Brain microvascular endothelial cell (primary cell): ENCODE measurements around the gene MTCH1.

Source experiments
- DNase-seq: peaks from one replicate; pipeline ENCODE4 v3.0.0-alpha.2; 2020
- H3K27ac ChIP-seq: fragments of 250-450 bp; sonication (Bioruptor Pico); 2 replicates; pipeline ENCODE4 v1.5.1; 2020; ENCODE audit warnings: mild to moderate bottlenecking, moderate library complexity
- H3K27me3 ChIP-seq: fragments of 250-450 bp; sonication (Bioruptor Pico); replicated peaks from 2 replicates; pipeline ENCODE4 v1.5.1; 2020; ENCODE audit warnings: mild to moderate bottlenecking
- H3K36me3 ChIP-seq: fragments of 250-450 bp; sonication (Bioruptor Pico); replicated peaks from 2 replicates; pipeline ENCODE4 v1.5.1; 2020; ENCODE audit warnings: mild to moderate bottlenecking
- H3K4me3 ChIP-seq: 2 replicates; pipeline ENCODE4 v1.5.1; 2011; ENCODE audit warnings: low read depth, mild to moderate bottlenecking, control low read depth, low read length, moderate library complexity
- in situ Hi-C: cut with HindIII; loops from 2 replicates; pipeline ENCODE4 v1.10.0; 2017; ENCODE audit warnings: low sequenced_read_pairs, low pct_ligation_motif_present
- TF ChIP-seq, protein P1 (sequence below): IDR thresholded peaks from 2 replicates; pipeline ENCODE4 v1.5.1; 2011; ENCODE audit warnings: low read depth, mild to moderate bottlenecking, moderate library complexity, low read length, control low read depth, inconsistent platforms; ENCODE audit errors: missing control alignments

MTCH1 gene

DNA sequence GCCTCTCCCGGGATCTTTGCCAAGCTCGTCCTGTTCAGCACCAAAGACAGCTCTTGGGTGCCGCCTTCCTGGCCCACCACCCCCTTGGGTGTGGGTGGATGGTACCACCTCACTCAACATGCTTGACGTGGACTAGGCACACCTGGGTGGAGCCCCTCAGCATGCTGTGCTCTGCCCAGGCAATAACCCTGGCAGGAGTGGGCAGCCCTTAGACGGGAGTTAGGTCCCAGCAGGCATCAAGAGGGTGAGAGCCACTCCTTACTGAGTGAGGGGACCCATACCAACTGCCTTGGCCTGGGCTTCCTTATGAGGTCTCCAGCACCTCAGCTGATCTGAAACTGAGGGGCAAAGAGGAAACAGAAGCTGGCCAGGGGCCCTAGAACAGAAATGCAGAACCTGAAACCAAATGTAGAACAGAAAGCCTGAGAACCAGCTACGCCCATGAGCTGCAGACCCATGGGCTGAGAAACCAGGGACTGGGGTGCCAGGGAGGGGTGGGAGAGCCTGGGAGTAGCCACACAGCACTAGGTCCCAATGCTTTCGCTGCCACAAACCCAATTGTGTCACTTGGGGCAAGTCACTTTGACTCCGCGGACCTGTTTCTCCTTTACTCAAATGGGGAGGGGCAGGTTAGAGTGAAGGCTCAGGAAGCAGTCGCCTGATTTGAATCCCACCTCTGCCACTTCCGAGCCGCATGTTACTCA lies 21.5 kb upstream of the MTCH1 start:
- Histone ChIP-seq H3K36me3 (no peaks in the 10 kb centered on the region), H3K27ac (no peak overlapping the region), H3K27me3 (no peaks in the 10 kb centered on the region), H3K4me3 (no peak overlapping the region)
- TF ChIP-seq, protein P1, sequence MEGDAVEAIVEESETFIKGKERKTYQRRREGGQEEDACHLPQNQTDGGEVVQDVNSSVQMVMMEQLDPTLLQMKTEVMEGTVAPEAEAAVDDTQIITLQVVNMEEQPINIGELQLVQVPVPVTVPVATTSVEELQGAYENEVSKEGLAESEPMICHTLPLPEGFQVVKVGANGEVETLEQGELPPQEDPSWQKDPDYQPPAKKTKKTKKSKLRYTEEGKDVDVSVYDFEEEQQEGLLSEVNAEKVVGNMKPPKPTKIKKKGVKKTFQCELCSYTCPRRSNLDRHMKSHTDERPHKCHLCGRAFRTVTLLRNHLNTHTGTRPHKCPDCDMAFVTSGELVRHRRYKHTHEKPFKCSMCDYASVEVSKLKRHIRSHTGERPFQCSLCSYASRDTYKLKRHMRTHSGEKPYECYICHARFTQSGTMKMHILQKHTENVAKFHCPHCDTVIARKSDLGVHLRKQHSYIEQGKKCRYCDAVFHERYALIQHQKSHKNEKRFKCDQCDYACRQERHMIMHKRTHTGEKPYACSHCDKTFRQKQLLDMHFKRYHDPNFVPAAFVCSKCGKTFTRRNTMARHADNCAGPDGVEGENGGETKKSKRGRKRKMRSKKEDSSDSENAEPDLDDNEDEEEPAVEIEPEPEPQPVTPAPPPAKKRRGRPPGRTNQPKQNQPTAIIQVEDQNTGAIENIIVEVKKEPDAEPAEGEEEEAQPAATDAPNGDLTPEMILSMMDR: no peak
- DNase-seq: no peak
- in situ Hi-C loops: loop anchor here (25.0 kb wide), 1 partner anchor 245 kb away; no protein-coding TSS in a partner anchor

DNA sequence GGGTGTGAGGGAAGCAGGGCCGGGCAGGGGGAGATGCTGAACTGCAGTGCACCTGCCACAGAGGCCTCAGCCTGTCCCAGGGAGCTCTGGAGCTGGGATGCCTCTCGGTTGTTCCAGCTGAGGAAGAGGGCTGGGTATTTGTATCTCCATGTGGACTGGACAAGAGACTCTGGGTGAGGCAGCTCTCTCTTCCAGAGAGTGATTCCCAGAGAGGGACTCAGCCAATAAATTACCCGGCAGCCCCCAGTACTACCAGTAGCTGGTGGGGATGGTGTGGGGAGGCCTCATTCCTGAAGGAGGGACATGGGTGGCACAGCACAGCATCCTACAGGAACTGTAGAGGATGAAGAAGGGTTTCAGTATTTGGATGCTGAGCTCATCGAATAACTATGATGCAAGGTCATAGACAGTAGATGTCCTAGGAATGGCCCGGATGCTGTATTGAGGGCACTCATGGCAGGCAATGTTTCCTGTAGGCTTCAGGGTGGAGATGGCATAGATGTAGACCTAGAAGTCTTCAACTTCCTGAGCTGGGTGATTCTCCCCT lies 20.9 kb upstream of the MTCH1 start:
- DNase-seq: no peak
- TF ChIP-seq, protein P1: no peak
- no peak overlapping the region for H3K27ac ChIP-seq

DNA sequence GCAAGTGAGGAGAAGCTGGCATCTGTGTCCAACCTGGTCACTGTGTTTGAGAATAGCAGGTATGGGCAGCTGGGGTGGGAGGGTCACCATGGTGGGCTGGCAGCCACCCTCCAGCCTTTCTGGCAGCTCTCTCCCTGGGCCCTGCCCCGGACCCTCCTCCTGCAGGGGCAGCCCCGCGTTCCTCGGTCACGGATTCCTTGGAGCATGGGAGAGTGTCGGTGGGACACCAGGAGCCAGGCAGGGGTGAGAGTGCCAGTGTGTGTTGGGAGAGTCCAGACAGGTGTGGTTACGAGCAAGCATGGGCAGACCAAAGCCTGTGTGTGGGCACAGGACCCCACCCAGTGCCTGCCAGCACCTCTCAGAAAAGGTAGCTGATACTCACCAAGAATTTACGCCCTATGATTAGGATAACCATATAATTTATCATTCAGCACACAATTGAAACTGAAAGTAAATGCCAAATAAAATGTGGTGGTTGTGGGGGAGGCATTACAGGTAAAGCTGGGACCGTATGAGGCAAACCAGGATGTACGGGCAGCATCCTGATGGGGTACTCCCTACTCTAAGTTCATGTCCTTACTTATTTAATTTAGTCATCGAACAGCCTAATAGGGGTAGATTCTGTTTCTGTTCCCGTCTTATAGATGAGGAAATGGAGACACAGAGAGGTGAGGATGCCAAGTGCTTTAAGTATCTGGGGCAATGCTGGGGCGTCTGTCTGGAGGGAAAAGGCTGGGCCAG lies 20.0 kb upstream of the MTCH1 start:
- DNase-seq: no peak
- H3K36me3 ChIP-seq: no peaks in the 10 kb centered on the region
- H3K4me3 ChIP-seq: no peak overlapping the region
- no peak overlapping the region for H3K27ac ChIP-seq
- TF ChIP-seq, protein P1: no peak
- no peaks in the 10 kb centered on the region for H3K27me3 ChIP-seq
- in situ Hi-C loops: loop anchor here (25.0 kb wide), 1 partner anchor 244 kb away; no protein-coding TSS in a partner anchor

More for the DNA sequence above, 20.9 kb upstream of the MTCH1 start:
- Histone ChIP-seq H3K36me3 (no peaks in the 10 kb centered on the region), H3K4me3 (no peak overlapping the region), H3K27me3 (no peaks in the 10 kb centered on the region)
- in situ Hi-C loops: loop anchor here (25.0 kb wide), 1 partner anchor 245 kb away; no protein-coding TSS in a partner anchor

DNA sequence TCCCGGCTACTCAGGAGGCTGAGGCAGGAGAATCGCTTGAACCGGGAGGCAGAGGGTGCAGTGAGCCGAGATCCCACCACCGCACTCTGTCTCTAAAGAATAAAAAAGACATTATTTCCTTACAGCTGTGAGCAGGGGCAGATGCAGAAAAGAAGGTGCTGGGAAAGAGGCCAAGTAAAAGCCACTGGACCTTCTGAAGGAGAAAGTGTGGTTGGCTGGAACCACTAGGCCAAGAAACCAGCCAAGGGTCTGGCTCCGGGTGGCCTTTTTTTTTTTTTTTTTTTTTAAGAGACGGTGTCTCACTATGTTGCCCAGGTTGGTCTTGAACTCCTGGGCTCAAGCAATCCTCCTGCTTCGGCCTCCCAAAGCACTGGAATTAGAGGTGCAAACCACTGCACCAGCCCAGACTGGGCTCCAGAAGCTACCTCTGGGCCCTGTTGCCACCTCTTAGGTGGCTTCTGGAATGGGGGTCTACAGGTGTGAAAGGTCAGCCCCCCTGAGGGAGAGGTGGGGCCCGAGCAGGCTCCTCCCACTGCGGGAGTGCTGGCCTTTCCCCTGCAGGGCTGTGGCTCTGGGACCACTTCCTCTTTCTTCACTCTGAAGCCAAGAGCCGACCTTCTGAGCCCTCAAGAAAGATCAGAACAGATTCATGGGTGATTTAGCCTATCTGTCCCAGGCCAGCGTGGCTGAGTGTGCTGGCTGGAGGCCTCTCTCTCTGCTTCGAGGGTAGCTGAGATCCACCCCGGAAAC lies 19.2 kb upstream of the MTCH1 start, which contains the start of gene FGD2:
Gene FGD2, plus strand, starts transcription at position 595 of the 750 bp plus-strand sequence. CDS start 163 bp downstream, outside the sequence.
- no peaks in the 10 kb centered on the region for H3K36me3 ChIP-seq
- TF ChIP-seq, protein P1: no peak
- DNase-seq: no peak
- in situ Hi-C loops: loop anchor here (25.0 kb wide), 1 partner anchor 243 kb away; no protein-coding TSS in a partner anchor
- no peaks in the 10 kb centered on the region for H3K27me3 ChIP-seq
- no peak within 1 kb of the TSS for H3K4me3 ChIP-seq
- no peak within 1 kb of the TSS for H3K27ac ChIP-seq
